Measurements from ENCODE around the gene FAM20B.
"Not testable (repeated sequence)": the region's sequence is repeated elsewhere in the genome, so short reads cannot be mapped to it uniquely, and the experiment has no call there.

Gene FAM20B, protein sequence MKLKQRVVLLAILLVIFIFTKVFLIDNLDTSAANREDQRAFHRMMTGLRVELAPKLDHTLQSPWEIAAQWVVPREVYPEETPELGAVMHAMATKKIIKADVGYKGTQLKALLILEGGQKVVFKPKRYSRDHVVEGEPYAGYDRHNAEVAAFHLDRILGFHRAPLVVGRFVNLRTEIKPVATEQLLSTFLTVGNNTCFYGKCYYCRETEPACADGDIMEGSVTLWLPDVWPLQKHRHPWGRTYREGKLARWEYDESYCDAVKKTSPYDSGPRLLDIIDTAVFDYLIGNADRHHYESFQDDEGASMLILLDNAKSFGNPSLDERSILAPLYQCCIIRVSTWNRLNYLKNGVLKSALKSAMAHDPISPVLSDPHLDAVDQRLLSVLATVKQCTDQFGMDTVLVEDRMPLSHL
- 83.3 to 87.5 reads per million in 2 donors for total RNA-seq

DNA sequence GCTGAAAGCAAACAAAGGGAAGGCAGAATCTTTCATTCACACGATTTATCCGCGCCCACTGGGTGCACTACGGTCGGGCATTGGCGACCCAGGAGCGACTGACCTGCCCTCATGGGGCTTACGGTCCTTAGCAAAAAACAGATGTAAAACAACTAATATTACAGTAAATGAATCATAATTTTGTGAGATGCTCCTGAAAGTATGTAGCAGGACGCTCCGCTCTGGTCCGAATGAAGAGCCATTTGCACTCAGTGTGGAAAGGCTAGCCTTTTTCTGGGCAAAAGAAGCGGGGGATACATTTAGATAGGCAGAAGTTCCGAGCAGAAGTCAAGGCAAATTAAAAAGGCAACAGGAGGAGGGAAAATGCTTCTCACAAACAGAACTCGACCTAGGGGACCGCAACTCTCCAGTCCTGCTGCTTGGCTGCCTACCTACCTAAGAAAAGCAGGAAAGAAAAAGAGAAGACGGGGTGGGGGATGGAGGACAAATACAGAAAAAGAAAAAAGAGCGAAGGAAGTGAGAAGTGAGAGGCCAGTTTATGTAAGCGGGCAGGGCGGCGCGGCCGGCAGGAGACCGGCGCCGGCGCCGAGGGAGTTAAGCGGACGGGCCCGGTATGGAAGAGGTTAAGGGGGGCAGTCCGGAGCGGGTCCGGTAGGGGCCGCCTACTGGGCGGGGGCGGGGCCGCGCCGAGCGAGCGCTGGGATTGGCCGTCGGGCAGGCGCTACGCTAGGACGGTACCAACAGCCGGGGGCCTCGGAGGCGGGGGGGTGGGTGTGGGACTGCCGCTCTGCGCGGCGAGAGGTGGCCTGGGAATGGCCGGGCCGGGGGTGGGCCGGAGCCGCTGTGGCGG, at the start of gene FAM20B:
Gene FAM20B (plus strand): TSS at position 770 of the 850 bp plus-strand sequence. CDS start 17,954 bp downstream, outside the sequence.
- DNase-seq, result peak; percentile 91

DNA sequence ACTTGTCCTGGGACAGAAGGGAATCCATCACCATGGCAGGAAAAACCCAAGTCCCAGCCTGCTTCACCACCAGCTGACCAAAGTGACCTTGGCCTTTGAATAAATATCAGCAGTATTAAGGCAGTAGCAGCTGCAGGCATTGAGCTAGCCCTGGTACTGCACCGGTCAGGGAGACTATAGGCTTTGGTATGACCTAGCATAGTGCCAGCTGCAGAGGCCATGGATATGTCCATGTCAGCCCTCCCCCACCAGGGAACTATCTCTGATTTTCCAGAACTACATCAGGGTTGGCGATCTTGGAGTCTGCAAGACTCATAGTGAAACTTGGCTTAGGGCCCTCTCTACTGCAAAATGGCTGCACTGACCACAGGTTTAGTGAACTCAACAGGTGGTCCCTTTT, 49.2 kb upstream of the FAM20B start:
- no peak for DNase-seq

- no peak for DNase-seq
Measured at GRCh38 chr1:178986204-178986603, 39.5 kb upstream of the FAM20B start.

DNA sequence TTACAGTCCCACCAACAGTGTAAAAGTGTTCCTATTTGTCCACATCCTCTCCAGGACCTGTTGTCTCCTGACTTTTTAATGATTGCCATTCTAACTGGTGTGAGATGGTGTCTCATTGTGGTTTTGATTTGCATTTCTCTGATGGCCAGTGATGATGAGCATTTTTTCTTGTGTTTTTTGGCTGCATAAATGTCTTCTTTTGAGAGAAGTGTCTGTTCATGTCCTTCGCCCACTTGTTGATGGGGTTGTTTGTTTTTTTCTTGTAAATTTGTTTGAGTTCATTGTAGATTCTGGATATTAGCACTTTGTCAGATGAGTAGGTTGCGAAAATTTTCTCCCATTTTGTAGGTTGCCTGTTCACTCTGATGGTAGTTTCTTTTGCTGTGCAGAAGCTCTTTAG, 37.5 kb upstream of the FAM20B start:
- not testable (repeated sequence) for DNase-seq

GRCh38 chr1:178993559-178993958, 32.1 kb upstream of the FAM20B start:
- DNase-seq, result no peak

DNA sequence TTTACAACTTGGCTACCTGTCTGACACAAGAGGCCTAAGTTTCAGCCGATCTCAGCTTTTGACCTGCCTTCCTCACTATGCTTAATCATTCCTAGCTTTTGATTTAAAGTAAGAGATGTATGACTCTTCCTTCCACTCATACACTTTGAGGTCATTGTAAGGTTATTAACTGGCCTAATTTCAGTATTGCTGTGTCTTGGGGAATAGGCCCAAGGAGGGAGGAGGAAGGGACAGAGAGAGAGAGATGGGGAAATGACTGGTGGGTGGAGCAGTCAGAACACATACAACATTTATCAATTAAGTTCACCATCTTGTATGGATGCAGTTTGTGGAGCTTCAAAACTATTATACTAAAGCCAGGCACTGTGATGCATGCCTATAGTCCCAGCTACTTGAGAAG, 28.3 kb upstream of the FAM20B start:
- no peak for DNase-seq

GRCh38 chr1:178998295-178998694, 27.4 kb upstream of the FAM20B start:
- DNase-seq, result no peak

DNA sequence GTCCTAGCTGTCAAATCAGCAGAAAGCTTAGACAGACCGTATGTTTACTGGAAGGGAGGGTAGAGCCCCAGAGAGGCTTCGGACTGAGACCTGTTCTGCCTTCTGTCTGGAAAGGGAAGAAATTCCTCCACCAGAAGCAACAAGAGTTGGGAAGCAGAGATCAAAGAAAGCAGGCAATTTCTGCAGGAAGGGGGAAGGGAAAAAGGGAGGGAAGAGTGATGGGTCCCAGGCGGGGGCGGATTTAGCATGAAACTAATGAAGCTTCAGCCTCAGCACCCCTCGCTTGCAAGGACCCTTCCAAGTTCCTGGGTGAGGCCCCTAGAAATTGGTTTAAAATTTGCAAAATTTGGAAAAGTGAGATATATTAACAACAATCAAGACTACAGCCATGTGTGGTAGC, 26.6 kb upstream of the FAM20B start:
- no peak for DNase-seq

DNA sequence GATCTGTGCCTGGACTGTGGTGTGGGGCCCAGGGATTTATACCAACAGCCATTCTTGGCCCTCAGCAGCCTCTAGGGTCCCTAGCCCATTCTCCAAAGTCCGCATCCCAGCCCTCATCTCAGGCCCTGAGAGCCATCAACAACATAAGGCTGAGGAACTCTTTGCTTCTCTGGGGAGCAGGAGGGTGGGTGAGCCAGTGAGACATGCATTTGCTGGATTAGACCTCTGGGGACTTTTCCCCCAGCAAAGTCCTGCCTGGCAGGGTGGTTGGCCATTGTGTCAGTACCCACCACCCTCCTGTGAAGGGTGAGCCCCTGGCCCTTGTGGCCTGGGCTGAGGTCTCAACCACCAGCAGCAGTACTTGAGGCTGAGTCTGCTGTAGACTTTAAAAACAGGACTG, 24.2 kb upstream of the FAM20B start:
- no peak for DNase-seq

DNA sequence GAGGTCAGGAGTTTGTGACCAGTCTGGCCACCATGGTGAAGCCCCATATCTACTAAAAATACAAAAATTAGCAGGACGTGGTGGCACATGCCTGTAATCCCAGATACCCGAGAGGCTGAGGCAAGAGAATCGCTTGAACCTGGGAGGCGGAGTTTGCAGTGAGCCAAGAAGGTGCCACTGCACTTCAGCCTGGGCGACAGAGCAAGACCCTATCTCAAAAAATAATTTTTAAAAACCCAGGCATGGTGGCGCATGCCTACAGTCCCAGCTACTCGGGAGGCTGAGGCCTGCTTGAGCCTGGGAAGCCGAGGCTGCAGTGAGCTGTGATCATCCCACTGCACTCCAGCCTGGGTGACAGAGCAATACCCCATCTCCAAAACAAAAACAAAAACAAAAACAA, 23.6 kb upstream of the FAM20B start:
- not testable (repeated sequence) for DNase-seq

DNA sequence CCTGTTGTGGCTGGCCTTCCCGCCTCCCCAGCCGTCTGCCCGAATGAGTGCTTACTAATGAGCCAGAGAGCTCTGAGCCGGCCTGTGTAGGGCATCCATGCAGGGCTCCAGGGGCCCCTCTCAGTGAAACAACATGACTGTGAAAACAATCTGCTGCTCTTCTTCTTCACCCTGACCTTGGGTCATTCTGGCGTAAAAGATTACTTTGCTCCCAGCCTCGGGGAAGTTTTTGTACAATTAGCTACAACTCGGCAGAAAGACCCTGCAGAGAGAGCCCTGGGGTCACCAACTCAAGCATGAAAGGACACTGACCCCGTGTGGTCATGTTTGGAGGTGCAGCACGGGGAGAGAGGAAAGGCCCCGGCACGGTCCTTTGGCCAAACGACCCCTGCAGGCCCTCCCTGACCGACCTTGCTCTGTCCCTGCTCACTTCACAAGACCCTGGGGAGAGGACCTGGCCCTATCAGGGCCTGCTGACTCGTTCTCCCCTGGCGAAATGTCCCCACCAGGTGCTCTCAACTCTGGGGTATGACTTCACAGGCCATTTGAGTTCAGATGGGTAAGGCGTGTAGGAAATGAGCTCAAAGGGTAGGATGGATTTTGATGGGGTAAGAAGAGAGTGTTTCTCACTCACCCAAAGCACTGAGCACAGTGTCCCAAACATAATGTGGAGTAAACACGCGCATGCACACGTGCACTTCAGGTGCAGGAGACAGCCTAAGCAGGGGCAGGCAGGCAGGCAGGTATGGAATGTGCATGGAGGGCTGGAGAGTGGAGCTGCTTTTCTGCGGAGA, 22.9 kb upstream of the FAM20B start:
- DNase-seq, result no peak

DNA sequence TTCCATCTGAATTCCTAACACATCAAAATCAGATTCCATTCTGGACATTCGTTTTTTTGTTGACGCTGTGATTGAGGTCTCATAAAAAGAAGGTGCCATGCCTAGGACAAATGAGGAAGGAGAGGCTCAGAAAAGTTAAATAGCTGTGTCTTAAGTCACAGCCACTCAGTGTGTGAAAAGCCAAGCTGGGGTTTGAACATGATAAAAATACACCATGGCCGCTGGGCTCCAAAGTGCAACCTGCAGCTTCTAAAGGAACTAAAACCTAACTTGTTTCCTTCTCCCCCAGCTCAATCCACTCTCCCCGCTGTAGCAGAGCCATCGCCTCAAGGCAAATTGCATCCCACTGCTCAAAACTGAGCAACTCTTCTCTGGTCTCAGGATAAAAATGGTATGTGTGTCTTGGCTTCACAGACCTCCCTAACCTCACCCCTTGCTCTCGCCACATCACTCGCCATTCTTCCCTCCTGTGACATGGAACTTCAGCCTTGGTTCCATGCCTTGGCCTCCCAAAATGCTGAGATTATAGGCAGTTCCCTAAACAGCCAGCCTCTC, 22.1 kb upstream of the FAM20B start:
- DNase-seq, result no peak

- DNase-seq, result no peak
Measured at GRCh38 chr1:179007233-179007632, 18.5 kb upstream of the FAM20B start.

- no peak for DNase-seq
Measured at GRCh38 chr1:179010671-179011070, 15.0 kb upstream of the FAM20B start.

DNA sequence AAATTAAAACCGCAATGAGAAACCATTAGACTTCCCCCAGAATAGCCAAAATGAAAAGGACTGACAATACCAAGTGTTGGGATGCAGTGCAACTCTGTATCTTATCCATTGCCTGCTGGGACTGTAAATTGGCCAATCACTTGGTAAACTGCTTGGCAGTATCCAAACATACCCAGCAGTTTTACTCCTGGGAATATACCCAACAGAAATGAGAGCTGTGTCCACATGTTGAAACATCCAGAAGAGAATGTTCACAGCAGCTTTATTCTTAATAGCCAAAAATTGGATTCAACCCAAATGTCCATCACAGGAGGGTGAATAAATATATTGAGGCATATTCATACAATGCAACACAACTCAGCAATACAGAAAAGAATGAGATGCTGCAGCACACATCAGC, 13.7 kb upstream of the FAM20B start:
- DNase-seq, result no peak

GRCh38 chr1:179014123-179014522, 11.6 kb upstream of the FAM20B start:
- DNase-seq, result no peak

DNA sequence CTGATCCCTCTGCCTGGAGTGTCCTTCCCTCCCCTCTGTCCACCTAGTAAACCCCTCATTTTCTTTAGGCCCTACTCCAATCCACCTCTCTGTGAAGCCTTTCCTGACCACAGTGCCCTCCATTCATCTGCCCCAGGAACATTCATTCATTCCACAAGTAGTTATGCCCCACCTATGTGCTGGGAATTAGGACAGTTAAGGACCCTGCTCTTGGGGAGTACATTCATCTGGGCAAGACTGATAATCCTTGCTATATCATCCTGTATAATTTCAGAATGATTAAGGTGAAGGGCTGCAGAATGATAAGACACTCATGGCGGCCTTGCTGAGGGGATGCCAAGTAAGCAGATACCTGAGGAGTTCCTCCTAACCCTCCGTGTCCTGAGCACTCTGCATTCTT, 10.3 kb upstream of the FAM20B start:
- no peak for DNase-seq

DNA sequence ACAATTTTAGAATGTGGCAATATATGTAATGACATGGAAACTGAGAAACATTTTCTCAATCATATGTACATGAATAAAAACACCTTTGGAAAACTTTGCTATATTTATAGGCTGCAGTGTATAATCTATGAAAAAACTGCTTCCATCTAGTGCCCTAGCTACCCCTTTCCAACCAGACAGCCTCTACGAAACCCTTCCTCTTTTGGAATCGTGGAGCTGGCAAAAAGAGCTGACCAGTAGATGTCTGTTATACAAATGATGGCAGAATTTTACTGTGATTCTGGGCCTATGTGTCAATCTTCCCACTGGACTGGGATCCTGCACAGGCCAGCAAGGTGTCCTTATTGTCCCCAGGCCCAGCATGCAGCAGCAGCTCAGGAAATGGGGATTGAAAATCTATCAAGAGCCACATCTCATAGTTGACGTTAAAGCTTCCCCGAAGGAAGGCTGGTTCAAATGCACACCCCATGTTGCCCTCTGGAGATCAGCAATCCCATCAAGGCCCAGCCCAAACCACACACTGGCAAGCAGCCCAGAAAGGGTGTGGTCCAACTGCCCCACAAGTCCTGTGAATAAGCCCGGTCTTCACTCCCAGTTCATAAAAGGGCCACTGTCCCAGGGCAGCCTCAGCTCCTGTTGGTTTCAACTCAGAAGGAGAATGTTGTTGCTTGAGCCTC, 8.8 kb upstream of the FAM20B start:
- no peak for DNase-seq

GRCh38 chr1:179017383-179018326, 8.0 kb upstream of the FAM20B start:
- DNase-seq, result no peak

DNA sequence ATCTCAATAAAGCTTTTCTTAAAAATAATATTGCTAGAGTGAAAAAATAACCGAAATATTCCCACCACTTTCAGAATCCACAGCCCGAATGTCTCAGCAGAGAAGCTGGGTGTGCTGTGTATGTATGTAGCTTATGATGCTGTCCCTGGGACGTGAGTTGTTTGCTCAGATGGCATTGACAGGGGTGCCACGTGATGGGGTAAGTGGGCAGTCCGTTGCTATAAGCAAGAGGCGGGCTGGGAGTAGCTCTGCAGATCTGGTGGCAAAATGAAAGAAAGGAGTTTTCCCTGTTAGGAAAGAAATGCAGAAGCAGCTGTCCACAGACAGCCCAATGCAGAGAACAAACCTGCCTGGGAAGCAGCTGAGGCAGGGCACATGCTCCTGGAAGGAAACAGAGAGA, 3.8 kb upstream of the FAM20B start:
- DNase-seq, result no peak

All from activated gamma-delta T cell (primary cell).